HG02678 (cell line): Measurements from ENCODE around the gene INPP4B.
"Not testable (repeated sequence)": the region's sequence is repeated elsewhere in the genome, so short reads cannot be mapped to it uniquely, and the experiment has no call there.

Experiments
- ATAC-seq: cut with Tn5 transposase; IDR thresholded peaks from one replicate; pipeline ENCODE4 v1.9.1; 2021; ENCODE audit warnings: mild to moderate bottlenecking, moderate library complexity; ENCODE audit not compliant: unreplicated experiment

INPP4B gene

GRCh38 chr4:142549726-142550463 is 296.2 kb downstream of the INPP4B start:
- no peak for ATAC-seq

GRCh38 chr4:142549248-142549647 is 296.9 kb downstream of the INPP4B start:
- no peak for ATAC-seq

GRCh38 chr4:142548491-142548890 is 297.6 kb downstream of the INPP4B start:
- ATAC-seq = no peak

- no peak for ATAC-seq
Measured at GRCh38 chr4:142547974-142548373, 298.1 kb downstream of the INPP4B start.

- ATAC-seq = no peak
Measured at GRCh38 chr4:142544594-142544993, 301.5 kb downstream of the INPP4B start.

GRCh38 chr4:142544039-142544438 is 302.1 kb downstream of the INPP4B start:
- ATAC-seq = no peak

GRCh38 chr4:142540483-142540804 is 305.7 kb downstream of the INPP4B start:
- no peak for ATAC-seq

GRCh38 chr4:142539796-142540482 is 306.2 kb downstream of the INPP4B start:
- no peak for ATAC-seq

GRCh38 chr4:142535009-142535408 is 311.1 kb downstream of the INPP4B start:
- no peak for ATAC-seq

GRCh38 chr4:142532054-142532453 is 314.0 kb downstream of the INPP4B start:
- no peak for ATAC-seq

GRCh38 chr4:142530728-142531127 is 315.4 kb downstream of the INPP4B start:
- ATAC-seq = no peak

- ATAC-seq = no peak
Measured at GRCh38 chr4:142528433-142528832, 317.7 kb downstream of the INPP4B start.

- ATAC-seq = no peak
Measured at GRCh38 chr4:142523111-142523510, 323.0 kb downstream of the INPP4B start.

- no peak for ATAC-seq
Measured at GRCh38 chr4:142519342-142519741, 326.8 kb downstream of the INPP4B start.

- no peak for ATAC-seq
Measured at GRCh38 chr4:142516686-142517526, 329.2 kb downstream of the INPP4B start.

GRCh38 chr4:142512161-142512560 is 333.9 kb downstream of the INPP4B start:
- no peak for ATAC-seq

- no peak for ATAC-seq
Measured at GRCh38 chr4:142509881-142510280, 336.2 kb downstream of the INPP4B start.

GRCh38 chr4:142509381-142509780 is 336.7 kb downstream of the INPP4B start:
- not testable (repeated sequence) for ATAC-seq

- no peak for ATAC-seq
Measured at GRCh38 chr4:142500966-142501365, 345.1 kb downstream of the INPP4B start.

GRCh38 chr4:142497606-142498005 is 348.5 kb downstream of the INPP4B start:
- ATAC-seq = no peak

- ATAC-seq = no peak
Measured at GRCh38 chr4:142493255-142494110, 352.6 kb downstream of the INPP4B start.
